Trophoblast cell (in vitro differentiated cells and primary cell): ENCODE results near the gene PCSK6.
A peak's percentile ranks its signal among the peaks of the same experiment; 100 is the strongest.

ENCODE experiments used
- DNase-seq, 2 donors: peaks; one replicate each; pipeline ENCODE4 v3.0.0-alpha.2; 2016
- H2AFZ ChIP-seq: 2 replicates; pipeline ENCODE4 v1.6.1; 2013; ENCODE audit warnings: low read length, moderate library complexity, mild to moderate bottlenecking; ENCODE audit not compliant: insufficient read depth, poor library complexity
- H2AK5ac ChIP-seq: 2 replicates; pipeline ENCODE4 v1.6.1; 2013; ENCODE audit warnings: mild to moderate bottlenecking, low read length
- H2BK120ac ChIP-seq: 2 replicates; pipeline ENCODE4 v1.6.1; 2013; ENCODE audit warnings: low read length, mild to moderate bottlenecking, moderate library complexity; ENCODE audit not compliant: insufficient read depth, poor library complexity
- H2BK12ac ChIP-seq: 2 replicates; pipeline ENCODE4 v1.6.1; 2013; ENCODE audit warnings: mild to moderate bottlenecking, low read length, moderate library complexity
- H2BK5ac ChIP-seq: 2 replicates; pipeline ENCODE4 v1.6.1; 2013; ENCODE audit warnings: low read length, low read depth, moderate library complexity, mild to moderate bottlenecking; ENCODE audit not compliant: poor library complexity
- H3K14ac ChIP-seq: 2 replicates; pipeline ENCODE4 v1.6.1; 2013; ENCODE audit warnings: mild to moderate bottlenecking, low read length
- H3K18ac ChIP-seq: 2 replicates; pipeline ENCODE4 v1.6.1; 2013; ENCODE audit warnings: mild to moderate bottlenecking, low read length
- H3K23ac ChIP-seq: 2 replicates; pipeline ENCODE4 v1.6.1; 2013; ENCODE audit warnings: low read length
- H3K27ac ChIP-seq: 2 replicates; pipeline ENCODE4 v1.5.1; 2013; ENCODE audit warnings: low read depth, mild to moderate bottlenecking, inconsistent platforms, low read length, moderate library complexity
- H3K27me3 ChIP-seq: 2 replicates; pipeline ENCODE4 v1.6.1; 2013; ENCODE audit warnings: inconsistent platforms, mild to moderate bottlenecking, low read length, moderate library complexity; ENCODE audit not compliant: insufficient read depth
- H3K36me3 ChIP-seq, 2 experiments: 1 replicate in 1 of 2; 2 replicates in 1 of 2; pipeline ENCODE4 v1.6.1; 2013; ENCODE audit warnings: low read length in 2 of 2, mild to moderate bottlenecking in 2 of 2, moderate library complexity in 1 of 2; ENCODE audit not compliant: insufficient read depth in 2 of 2, control insufficient read depth in 1 of 2
- H3K4ac ChIP-seq: 2 replicates; pipeline ENCODE4 v1.6.1; 2013; ENCODE audit warnings: low read depth, mild to moderate bottlenecking, low read length, moderate library complexity
- H3K4me1 ChIP-seq, 2 experiments: 1 replicate in 1 of 2; 2 replicates in 1 of 2; pipeline ENCODE4 v1.6.1; 2013; ENCODE audit warnings: low read length in 2 of 2, mild to moderate bottlenecking in 2 of 2, moderate library complexity in 1 of 2; ENCODE audit not compliant: insufficient read depth in 2 of 2, control insufficient read depth in 1 of 2
- H3K4me2 ChIP-seq: 2 replicates; pipeline ENCODE4 v1.6.1; 2013; ENCODE audit warnings: inconsistent platforms, mild to moderate bottlenecking, low read length, moderate library complexity
- H3K4me3 ChIP-seq: 2 replicates; pipeline ENCODE4 v1.5.1; 2013; ENCODE audit warnings: mild to moderate bottlenecking, low read depth, low read length, inconsistent platforms
- H3K79me1 ChIP-seq: one replicate; pipeline ENCODE4 v1.6.1; 2013; ENCODE audit warnings: low read length
- H3K79me2 ChIP-seq: 2 replicates; pipeline ENCODE4 v1.6.1; 2013; ENCODE audit warnings: low read length, mild to moderate bottlenecking; ENCODE audit not compliant: control insufficient read depth, insufficient read depth, poor library complexity
- H3K9ac ChIP-seq: 2 replicates; pipeline ENCODE4 v1.6.1; 2013; ENCODE audit warnings: mild to moderate bottlenecking, low read length
- H3K9me3 ChIP-seq: 2 replicates; pipeline ENCODE4 v1.6.1; 2013; ENCODE audit warnings: low read depth, mild to moderate bottlenecking, control low read depth, inconsistent platforms, low read length; ENCODE audit not compliant: insufficient read depth
- H4K12ac ChIP-seq: 2 replicates; pipeline ENCODE4 v1.6.1; 2013; ENCODE audit warnings: low read depth, mild to moderate bottlenecking, low read length, moderate library complexity
- H4K8ac ChIP-seq: 2 replicates; pipeline ENCODE4 v1.6.1; 2013; ENCODE audit warnings: low read depth, mild to moderate bottlenecking, low read length, moderate library complexity
- H4K91ac ChIP-seq: one replicate; pipeline ENCODE4 v1.6.1; 2013; ENCODE audit warnings: low read depth, mild to moderate bottlenecking, low read length, moderate library complexity
- WGBS: extraction: QIAGEN DNeasy Blood & Tissue Kit; methylation state at CpG from one replicate; pipeline ENCODE4 v1.1.7; 2013; ENCODE audit warnings: missing lambda C conversion rate; ENCODE audit not compliant: insufficient read length, insufficient coverage; ENCODE audit errors: extremely low coverage; 5-methylcytosine and 5-hydroxymethylcytosine counted together

Gene PCSK6

GRCh38 chr15:101500865-101501551 lies 11.5 kb upstream of the PCSK6 start:
- peak overlapping the region; percentile 48 for H4K91ac ChIP-seq

GRCh38 chr15:101499863-101500713 lies 10.6 kb upstream of the PCSK6 start:
- no peak overlapping the region for H3K4me3 ChIP-seq
- no peaks in the 10 kb centered on the region for H3K36me3 ChIP-seq
- H3K9ac ChIP-seq = no peak overlapping the region
- H3K9me3 ChIP-seq = peaks cover 2% of the 10 kb centered on the region
- no peak overlapping the region for H2BK120ac ChIP-seq
- no peaks in the 10 kb centered on the region for H3K79me2 ChIP-seq
- H3K14ac ChIP-seq = no peak overlapping the region
- H2BK12ac ChIP-seq = no peak overlapping the region
- H3K27ac ChIP-seq = no peak overlapping the region
- no peak overlapping the region for H2AFZ ChIP-seq
- WGBS = no CpG with 5 or more reads among the region's 11 CpGs
- H2AK5ac ChIP-seq = peak overlapping the region; percentile 28
- H3K4ac ChIP-seq = no peak overlapping the region
- no peaks in the 10 kb centered on the region for H3K79me1 ChIP-seq
- H4K12ac ChIP-seq = no peak overlapping the region
- H4K8ac ChIP-seq = no peak overlapping the region
- no peak overlapping the region for H4K91ac ChIP-seq
- no peaks in the 10 kb centered on the region for H3K27me3 ChIP-seq
- H3K23ac ChIP-seq = no peak overlapping the region
- no peak for DNase-seq
- H3K4me2 ChIP-seq = no peak overlapping the region
- no peak overlapping the region for H2BK5ac ChIP-seq
- peaks cover 51 to 52% of the 10 kb centered on the region in 2 experiments for H3K4me1 ChIP-seq
- no peak overlapping the region for H3K18ac ChIP-seq

More at GRCh38 chr15:101500865-101501551, 11.5 kb upstream of the PCSK6 start:
- H2BK120ac ChIP-seq = peak overlapping the region; percentile 23
- H3K4me2 ChIP-seq = no peak overlapping the region
- no peaks in the 10 kb centered on the region for H3K79me2 ChIP-seq
- H3K27me3 ChIP-seq = no peaks in the 10 kb centered on the region
- H3K27ac ChIP-seq = no peak overlapping the region
- no peak for DNase-seq
- H3K36me3 ChIP-seq = no peaks in the 10 kb centered on the region
- H4K8ac ChIP-seq = no peak overlapping the region
- no peak overlapping the region for H3K4ac ChIP-seq
- H2BK12ac ChIP-seq = no peak overlapping the region
- no CpG with 5 or more reads among the region's 4 CpGs for WGBS
- H2AFZ ChIP-seq = no peak overlapping the region
- H3K4me3 ChIP-seq = no peak overlapping the region
- no peak overlapping the region for H2BK5ac ChIP-seq
- H3K4me1 ChIP-seq = peaks cover 51 to 52% of the 10 kb centered on the region in 2 experiments
- no peak overlapping the region for H4K12ac ChIP-seq
- peaks cover 2% of the 10 kb centered on the region for H3K9me3 ChIP-seq
- no peak overlapping the region for H3K9ac ChIP-seq
- H3K23ac ChIP-seq = no peak overlapping the region
- no peak overlapping the region for H3K14ac ChIP-seq
- H3K18ac ChIP-seq = no peak overlapping the region
- H3K79me1 ChIP-seq = no peaks in the 10 kb centered on the region
- peak overlapping the region; percentile 37 for H2AK5ac ChIP-seq

GRCh38 chr15:101498717-101499480 lies 9.4 kb upstream of the PCSK6 start:
- Histone ChIP-seq H4K12ac (no peak overlapping the region), H4K8ac (no peak overlapping the region), H2AFZ (no peak overlapping the region), H3K4me1 (peaks cover 51 to 52% of the 10 kb centered on the region in 2 experiments), H2BK5ac (no peak overlapping the region), H3K36me3 (no peaks in the 10 kb centered on the region), H3K18ac (peak overlapping the region; percentile 23), H3K4me2 (no peak overlapping the region), H2BK120ac (no peak overlapping the region), H4K91ac (peak overlapping the region; percentile 36), H3K27me3 (no peaks in the 10 kb centered on the region), H3K14ac (no peak overlapping the region), H3K79me1 (no peaks in the 10 kb centered on the region), H2BK12ac (peak overlapping the region; percentile 10), H3K9ac (no peak overlapping the region), H3K9me3 (peaks cover 2% of the 10 kb centered on the region), H3K27ac (no peak overlapping the region), H3K79me2 (no peaks in the 10 kb centered on the region), H3K4me3 (no peak overlapping the region), H2AK5ac (no peak overlapping the region), H3K4ac (no peak overlapping the region), H3K23ac (no peak overlapping the region)
- DNase-seq = no peak
- no CpG with 5 or more reads among the region's 14 CpGs for WGBS

- DNase-seq = no peak
- no CpG with 5 or more reads among the region's 9 CpGs for WGBS
- Histone ChIP-seq H3K79me1 (no peaks in the 10 kb centered on the region), H2AFZ (no peak overlapping the region), H2BK12ac (no peak overlapping the region), H3K27me3 (no peaks in the 10 kb centered on the region), H3K4ac (no peak overlapping the region), H3K27ac (no peak overlapping the region), H3K79me2 (no peaks in the 10 kb centered on the region), H3K9ac (no peak overlapping the region), H2BK120ac (no peak overlapping the region), H4K91ac (peak overlapping the region; percentile 36), H3K4me1 (peaks cover 50% of the 10 kb centered on the region in 2 experiments), H4K8ac (no peak overlapping the region), H3K14ac (peak overlapping the region; percentile 3), H3K4me3 (no peak overlapping the region), H2BK5ac (no peak overlapping the region), H3K36me3 (no peaks in the 10 kb centered on the region), H4K12ac (no peak overlapping the region), H3K18ac (peak overlapping the region; percentile 23), H2AK5ac (no peak overlapping the region), H3K4me2 (no peak overlapping the region), H3K23ac (no peak overlapping the region), H3K9me3 (peaks cover 2% of the 10 kb centered on the region)
These were observed 8.7 kb upstream of the PCSK6 start for GRCh38 chr15:101498076-101498716.
